Ectodermal cell (in vitro differentiated cells): Measurements from ENCODE around the gene JAK2.

Experiments
- H3K27ac ChIP-seq: 2 replicates; pipeline ENCODE4 v1.7.0; 2013; ENCODE audit warnings: mild to moderate bottlenecking, low read depth, low read length; ENCODE audit not compliant: insufficient read depth, poor library complexity, severe bottlenecking
- H3K27me3 ChIP-seq: 2 replicates; pipeline ENCODE4 v1.7.0; 2013; ENCODE audit warnings: mild to moderate bottlenecking, low read length; ENCODE audit not compliant: insufficient read depth, control insufficient read depth, poor library complexity, severe bottlenecking
- H3K36me3 ChIP-seq: one replicate; pipeline ENCODE4 v1.7.0; 2013; ENCODE audit warnings: low read length; ENCODE audit not compliant: control insufficient read depth, insufficient read depth
- H3K4me1 ChIP-seq: one replicate; pipeline ENCODE4 v1.7.0; 2013; ENCODE audit warnings: low read length; ENCODE audit not compliant: control insufficient read depth, insufficient read depth
- H3K4me3 ChIP-seq: 2 replicates; pipeline ENCODE4 v1.7.0; 2013; ENCODE audit warnings: low read depth, low read length, control low read depth; ENCODE audit not compliant: insufficient read depth
- H3K9me3 ChIP-seq: 2 replicates; pipeline ENCODE4 v1.7.0; 2013; ENCODE audit warnings: mild to moderate bottlenecking, low read length, moderate library complexity; ENCODE audit not compliant: control insufficient read depth
- WGBS, 2 experiments: methylation state at CpG; one replicate each; pipeline ENCODE4 v1.1.7; 2013; ENCODE audit warnings: missing lambda C conversion rate in 2 of 2; 5-methylcytosine and 5-hydroxymethylcytosine counted together

JAK2 gene

DNA sequence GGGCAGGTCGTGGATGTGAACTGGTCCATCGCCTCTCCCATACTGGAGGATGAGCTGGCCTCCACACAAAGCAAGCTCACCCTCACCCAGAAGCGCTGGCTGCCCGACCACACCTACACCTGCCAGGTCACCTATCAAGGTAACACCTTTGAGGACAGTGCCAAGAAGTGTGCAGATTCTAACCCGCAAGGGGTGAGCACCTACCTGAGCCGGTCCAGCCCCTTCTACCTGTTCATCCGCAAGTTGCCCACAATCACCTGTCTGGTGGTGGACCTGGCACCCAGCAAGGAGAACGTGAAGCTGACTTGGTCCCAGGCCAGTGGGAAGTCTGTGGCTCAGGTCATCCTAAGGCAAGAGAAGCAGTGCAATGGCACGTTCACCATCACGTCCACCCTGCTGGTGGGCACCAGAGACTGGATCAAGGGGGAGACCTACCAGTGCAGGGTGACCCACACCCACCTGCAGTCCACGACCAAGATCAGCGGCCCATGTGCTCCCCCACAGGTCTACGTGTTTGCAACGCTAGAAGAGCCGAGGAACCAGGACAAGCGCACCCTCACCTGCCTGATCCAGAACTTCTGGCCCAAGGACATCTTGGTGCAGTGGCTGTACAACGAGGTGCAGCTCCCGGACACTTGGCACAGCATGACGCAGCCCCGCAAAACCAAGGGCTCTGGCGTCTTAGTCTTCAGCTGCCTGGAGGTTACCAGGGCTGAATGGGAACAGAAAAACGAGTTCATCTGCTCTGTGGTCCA, 129.1 kb downstream of the JAK2 start:
- Histone ChIP-seq H3K27me3 (no peaks in the 10 kb centered on the region), H3K9me3 (no peaks in the 10 kb centered on the region), H3K4me1 (no peaks in the 10 kb centered on the region), H3K36me3 (no peaks in the 10 kb centered on the region), H3K4me3 (no peak overlapping the region), H3K27ac (no peak overlapping the region)
- 95% methylated on average over 22 of the region's 22 CpGs for WGBS, 2 experiments

DNA sequence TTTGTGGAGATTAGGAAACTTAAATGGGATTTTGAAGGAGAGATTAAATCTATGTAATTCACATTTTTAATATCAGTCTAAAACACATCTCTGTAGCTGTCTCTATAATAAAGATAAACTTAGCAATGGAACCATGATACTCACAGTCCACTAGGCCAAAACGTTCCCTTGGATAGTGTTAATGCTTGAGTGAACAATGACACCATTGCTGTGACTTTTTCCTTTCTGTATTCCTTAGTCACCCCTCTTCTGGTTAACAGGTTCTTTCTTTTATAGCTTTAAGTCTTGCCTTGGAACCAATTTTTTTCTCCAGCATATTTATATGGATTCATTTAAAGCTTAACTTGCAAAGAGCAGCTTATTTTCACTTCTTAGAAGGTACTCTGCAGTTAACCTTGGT, 137.0 kb downstream of the JAK2 start:
- no peaks in the 10 kb centered on the region for H3K9me3 ChIP-seq
- WGBS, 2 experiments, result 92 to 95% methylated on average over 1 of the region's 1 CpG
- no peaks in the 10 kb centered on the region for H3K4me1 ChIP-seq
- H3K27ac ChIP-seq, result no peak overlapping the region
- no peaks in the 10 kb centered on the region for H3K27me3 ChIP-seq
- H3K4me3 ChIP-seq, result no peak overlapping the region
- no peaks in the 10 kb centered on the region for H3K36me3 ChIP-seq

DNA sequence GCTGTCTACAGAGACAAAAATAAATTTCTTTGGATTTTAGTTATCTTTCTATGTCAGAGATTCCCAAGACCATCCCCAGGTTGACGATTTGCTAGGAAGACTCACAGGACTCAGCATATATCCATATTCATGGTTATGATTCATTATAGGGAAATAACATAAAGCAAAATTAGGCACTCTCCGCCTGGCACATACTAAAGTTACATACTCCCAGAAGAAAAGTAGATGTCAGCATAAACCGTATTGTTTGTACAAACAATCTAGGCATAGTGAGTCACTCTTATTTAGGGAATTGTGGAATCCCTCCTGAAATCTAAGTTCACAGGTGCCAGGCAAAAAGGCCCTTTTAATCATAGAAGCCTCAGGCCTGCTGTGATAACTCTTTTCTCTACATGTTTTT, 137.4 kb downstream of the JAK2 start:
- no peak overlapping the region for H3K4me3 ChIP-seq
- WGBS, 2 experiments, result 92 to 97% methylated on average over 1 to 3 of the region's 3 CpGs

DNA sequence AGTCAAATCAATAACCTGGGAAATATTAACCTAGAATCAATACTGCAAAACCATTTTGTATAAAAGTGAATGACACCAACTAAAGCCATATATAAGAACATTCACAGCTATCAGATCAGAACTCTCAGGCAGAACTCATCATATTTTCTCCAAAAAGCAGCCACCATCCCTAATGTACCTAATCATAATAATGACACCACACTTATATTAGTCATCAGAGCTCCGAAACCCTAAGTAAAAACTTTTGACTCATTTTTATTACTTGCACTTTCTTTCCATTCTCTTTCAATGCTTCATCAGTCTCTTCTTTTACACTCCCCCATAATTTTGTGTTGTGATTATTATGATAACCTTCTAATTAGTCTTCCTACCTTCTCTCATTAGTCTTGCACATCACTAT, 155.1 kb downstream of the JAK2 start:
- H3K36me3 ChIP-seq, result no peaks in the 10 kb centered on the region
- H3K4me1 ChIP-seq, result no peaks in the 10 kb centered on the region
- WGBS, 2 experiments, result 92 to 93% methylated on average over 1 of the region's 1 CpG
- no peak overlapping the region for H3K4me3 ChIP-seq
- no peaks in the 10 kb centered on the region for H3K27me3 ChIP-seq
- H3K9me3 ChIP-seq, result no peaks in the 10 kb centered on the region
- H3K27ac ChIP-seq, result no peak overlapping the region

More for the DNA sequence above, 137.4 kb downstream of the JAK2 start:
- H3K9me3 ChIP-seq, result no peaks in the 10 kb centered on the region
- no peaks in the 10 kb centered on the region for H3K4me1 ChIP-seq
- no peak overlapping the region for H3K27ac ChIP-seq
- no peaks in the 10 kb centered on the region for H3K27me3 ChIP-seq
- no peaks in the 10 kb centered on the region for H3K36me3 ChIP-seq

DNA sequence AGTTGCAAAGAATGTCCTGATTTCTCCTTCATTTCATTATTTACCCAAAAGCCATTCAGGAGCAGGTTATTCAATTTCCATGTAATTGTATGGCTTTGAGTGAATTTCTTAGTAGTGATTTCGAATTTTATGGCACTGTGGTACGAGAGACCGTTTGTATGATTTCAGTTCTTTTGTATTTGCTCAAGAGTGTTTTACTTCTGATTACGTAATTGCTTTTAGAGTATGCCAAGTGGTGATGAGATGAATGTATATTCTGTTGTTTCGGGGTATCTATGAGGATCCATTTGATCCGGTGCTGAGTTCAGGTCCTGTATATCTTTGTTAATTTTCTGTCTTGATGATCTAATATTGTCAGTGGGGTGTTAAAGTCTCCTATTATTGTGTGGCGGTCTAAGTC, 159.1 kb downstream of the JAK2 start:
- Histone ChIP-seq H3K36me3 (no peaks in the 10 kb centered on the region), H3K4me1 (no peaks in the 10 kb centered on the region), H3K27ac (no peak overlapping the region), H3K4me3 (no peak overlapping the region), H3K27me3 (no peaks in the 10 kb centered on the region), H3K9me3 (no peaks in the 10 kb centered on the region)
- WGBS, 2 experiments, result 92 to 95% methylated on average over 6 of the region's 7 CpGs

DNA sequence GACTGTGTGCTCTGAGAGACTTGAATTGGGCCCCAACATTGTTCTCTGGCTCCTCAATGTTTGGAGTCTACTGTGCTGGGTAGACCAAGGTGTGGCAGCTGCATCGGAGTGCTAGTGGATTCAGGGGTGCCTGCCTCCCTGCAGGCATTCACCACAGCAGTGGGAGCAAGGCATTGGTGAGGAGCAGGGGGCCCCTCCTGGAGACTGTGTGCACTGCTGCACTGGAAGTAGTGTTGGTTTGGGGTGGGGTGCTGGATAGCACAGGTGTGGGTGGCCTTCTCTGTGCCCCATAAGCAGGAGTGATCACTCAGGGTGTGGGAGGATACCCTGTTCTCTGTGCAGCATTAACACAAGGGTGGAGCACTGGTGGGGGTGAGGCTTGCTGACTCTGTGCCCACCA, 161.2 kb downstream of the JAK2 start:
- Histone ChIP-seq H3K27me3 (no peaks in the 10 kb centered on the region), H3K4me1 (no peaks in the 10 kb centered on the region), H3K4me3 (no peak overlapping the region), H3K36me3 (no peaks in the 10 kb centered on the region), H3K9me3 (no peaks in the 10 kb centered on the region), H3K27ac (no peak overlapping the region)
- 91 to 98% methylated on average over 1 of the region's 1 CpG for WGBS, 2 experiments
